Esophagus squamous epithelium (tissue), 5 donors: ENCODE results near the gene LRRC28. TPM values are rescaled to one million over a fixed set of nuclear protein-coding genes. Genes with fewer than 3 reads are reported as not detected.
A peak's percentile ranks its signal among the peaks of the same experiment; 100 is the strongest.

Experiments used
- DNase-seq: peaks from one replicate; lab custom pipeline; 2025; lab: John Stamatoyannopoulos, UW
- H3K27ac ChIP-seq, 4 donors: fragments of 200-600 bp; sonication (generic); one replicate each; pipeline ENCODE4 v1.5.1; 2016 to 2019; ENCODE audit warnings: mild to moderate bottlenecking in 1 of 4
- H3K27me3 ChIP-seq, 4 donors: fragments of 200-600 bp; sonication (generic); 1 replicate in 3 of 4; 2 replicates in 1 of 4; pipeline versions ENCODE4 v1.5.1 to v1.6.0; 2017 to 2021; ENCODE audit warnings: antibody characterized with exemption in 1 of 4
- H3K36me3 ChIP-seq, 3 donors: fragments of 200-600 bp; sonication (generic); one replicate each; pipeline ENCODE4 v1.5.1; 2016 to 2019
- H3K4me1 ChIP-seq, 3 donors: fragments of 200-600 bp; sonication (generic); one replicate each; pipeline ENCODE4 v1.5.1; 2017 to 2019
- H3K4me3 ChIP-seq, 4 donors: fragments of 200-600 bp; sonication (generic); 1 replicate in 3 of 4; 2 replicates in 1 of 4; pipeline ENCODE4 v1.5.1; 2016 to 2019; ENCODE audit warnings: mild to moderate bottlenecking in 2 of 4, moderate library complexity in 1 of 4
- H3K9me3 ChIP-seq, 3 donors: fragments of 200-600 bp; sonication (generic); one replicate each; pipeline ENCODE4 v1.5.1; 2016 to 2019
- POLR2A ChIP-seq, 4 donors: fragments of 450-650 bp; IDR thresholded peaks; one replicate each; pipeline ENCODE4 v1.6.1; 2017; ENCODE audit warnings: antibody characterized with exemption in 4 of 4, mild to moderate bottlenecking in 4 of 4, moderate library complexity in 3 of 4
- WGBS, 2 donors: methylation state at CpG; one replicate each; pipeline ENCODE4 v1.1.5; 2018; 5-methylcytosine and 5-hydroxymethylcytosine counted together
- intact Hi-C: fragments of 100-400 bp; cut with DNase I; formaldehyde crosslinking; loops from one replicate; pipeline ENCODE4 v1.15.0; 2022
- total RNA-seq, 4 donors: library from RNA; depleted of rRNA; stranded (reverse); fragments of >200 nt; gene quantifications; one replicate each; pipeline ENCODE4 v1.1.0, GENCODE V29; 2016
- TF ChIP-seq, protein P1 (sequence below), 6 experiments: fragments of 450-650 bp in 4 of 6; fragments of 200-600 bp in 2 of 6; sonication (generic) in 2 of 6; IDR thresholded peaks; one replicate each; pipeline ENCODE4 v1.5.1; 2016 to 2019; ENCODE audit warnings: antibody characterized with exemption in 6 of 6, mild to moderate bottlenecking in 4 of 6, moderate library complexity in 4 of 6
- donor health status: DM: yes; HTN: yes; CAD: no.

LRRC28 gene
- total RNA-seq, 4 donors from 2014 or later: 31.7 to 41.7 (median 34.6) TPM

DNA sequence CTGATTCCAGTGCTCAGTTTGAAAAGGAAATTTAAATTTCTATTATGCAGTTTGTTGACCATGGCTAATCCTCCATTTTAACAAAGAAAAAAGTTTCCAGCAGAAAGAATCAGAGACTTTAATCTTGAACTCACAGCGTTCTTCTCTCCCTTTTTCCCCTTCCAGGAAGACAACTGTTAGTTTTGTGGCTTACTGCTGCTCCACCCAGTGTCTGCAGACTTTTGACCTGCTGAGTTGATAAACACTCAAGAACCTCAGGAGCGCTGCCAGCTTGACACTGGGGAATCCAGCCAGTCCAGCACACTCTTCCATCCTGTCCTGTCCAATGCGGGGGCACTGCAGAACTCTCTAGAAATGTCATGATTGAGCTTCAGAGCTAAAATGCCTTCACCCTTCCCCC lies 134.6 kb downstream of the LRRC28 start:
- intact Hi-C loops: no loop called here
- Histone ChIP-seq H3K27ac (peak overlapping the region in 1 of 4 donors; percentile 54), H3K9me3 (no peaks in the 10 kb centered on the region), H3K4me3 (no peak overlapping the region), H3K4me1 (peaks cover 0 to 17% (median 9%) of the 10 kb centered on the region in 3 donors), H3K27me3 (no peaks in the 10 kb centered on the region), H3K36me3 (peaks cover 0 to 10% (median 0%) of the 10 kb centered on the region in 3 donors)
- no peak for DNase-seq
- WGBS, 2 donors: 55 to 58% methylated on average over 3 of the region's 3 CpGs
- TF ChIP-seq, protein P1, sequence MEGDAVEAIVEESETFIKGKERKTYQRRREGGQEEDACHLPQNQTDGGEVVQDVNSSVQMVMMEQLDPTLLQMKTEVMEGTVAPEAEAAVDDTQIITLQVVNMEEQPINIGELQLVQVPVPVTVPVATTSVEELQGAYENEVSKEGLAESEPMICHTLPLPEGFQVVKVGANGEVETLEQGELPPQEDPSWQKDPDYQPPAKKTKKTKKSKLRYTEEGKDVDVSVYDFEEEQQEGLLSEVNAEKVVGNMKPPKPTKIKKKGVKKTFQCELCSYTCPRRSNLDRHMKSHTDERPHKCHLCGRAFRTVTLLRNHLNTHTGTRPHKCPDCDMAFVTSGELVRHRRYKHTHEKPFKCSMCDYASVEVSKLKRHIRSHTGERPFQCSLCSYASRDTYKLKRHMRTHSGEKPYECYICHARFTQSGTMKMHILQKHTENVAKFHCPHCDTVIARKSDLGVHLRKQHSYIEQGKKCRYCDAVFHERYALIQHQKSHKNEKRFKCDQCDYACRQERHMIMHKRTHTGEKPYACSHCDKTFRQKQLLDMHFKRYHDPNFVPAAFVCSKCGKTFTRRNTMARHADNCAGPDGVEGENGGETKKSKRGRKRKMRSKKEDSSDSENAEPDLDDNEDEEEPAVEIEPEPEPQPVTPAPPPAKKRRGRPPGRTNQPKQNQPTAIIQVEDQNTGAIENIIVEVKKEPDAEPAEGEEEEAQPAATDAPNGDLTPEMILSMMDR (IDR thresholded peaks at IDR 0.05): no peak
- no peak for TF ChIP-seq POLR2A (IDR thresholded peaks at IDR 0.05)

DNA sequence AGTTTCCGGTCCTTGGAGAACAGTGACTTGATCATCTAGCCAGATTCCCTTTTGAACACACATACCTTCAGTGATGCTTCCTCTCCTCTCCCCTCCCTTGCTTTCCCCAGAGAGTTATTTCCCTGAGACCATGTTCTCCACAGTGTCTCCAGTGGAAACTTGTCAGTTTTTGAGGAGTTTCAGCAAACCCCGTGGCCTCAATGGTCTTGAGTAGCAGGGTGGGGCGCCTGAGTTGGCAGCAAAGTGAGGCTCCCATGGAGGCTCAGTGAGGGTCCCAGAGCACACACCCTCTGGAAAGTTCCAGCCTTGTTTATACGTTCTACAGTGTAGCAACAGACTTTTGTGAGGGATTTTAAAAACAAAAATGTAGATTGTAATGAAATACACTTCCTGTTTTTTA lies 135.1 kb downstream of the LRRC28 start:
- H3K36me3 ChIP-seq: peaks cover 0 to 10% (median 0%) of the 10 kb centered on the region in 3 donors
- no peak overlapping the region for H3K4me3 ChIP-seq
- no peaks in the 10 kb centered on the region for H3K27me3 ChIP-seq
- H3K9me3 ChIP-seq: peaks cover 0 to 4% (median 0%) of the 10 kb centered on the region in 3 donors
- no peak for TF ChIP-seq POLR2A (IDR thresholded peaks at IDR 0.05)
- TF ChIP-seq, protein P1 (IDR thresholded peaks at IDR 0.05): no peak
- H3K27ac ChIP-seq: peak overlapping the region in 2 of 4 donors; percentile 30 to 54
- intact Hi-C loops: no loop called here
- DNase-seq: no peak
- H3K4me1 ChIP-seq: peaks cover 0 to 17% (median 9%) of the 10 kb centered on the region in 3 donors
- 61 to 65% methylated on average over 4 of the region's 4 CpGs for WGBS, 2 donors

GRCh38 chr15:99387421-99388168 lies 136.3 kb downstream of the LRRC28 start:
- Histone ChIP-seq H3K27ac (no peak overlapping the region), H3K27me3 (no peaks in the 10 kb centered on the region), H3K4me1 (peaks cover 0 to 17% (median 9%) of the 10 kb centered on the region in 3 donors), H3K9me3 (peaks cover 0 to 14% (median 6%) of the 10 kb centered on the region in 3 donors), H3K4me3 (no peak overlapping the region), H3K36me3 (peaks cover 0 to 10% (median 0%) of the 10 kb centered on the region in 3 donors)
- intact Hi-C loops: no loop called here
- WGBS, 2 donors: 71 to 82% methylated on average over 8 of the region's 8 CpGs
- TF ChIP-seq, protein P1 (IDR thresholded peaks at IDR 0.05): no peak
- TF ChIP-seq POLR2A (IDR thresholded peaks at IDR 0.05): no peak
- DNase-seq: no peak

DNA sequence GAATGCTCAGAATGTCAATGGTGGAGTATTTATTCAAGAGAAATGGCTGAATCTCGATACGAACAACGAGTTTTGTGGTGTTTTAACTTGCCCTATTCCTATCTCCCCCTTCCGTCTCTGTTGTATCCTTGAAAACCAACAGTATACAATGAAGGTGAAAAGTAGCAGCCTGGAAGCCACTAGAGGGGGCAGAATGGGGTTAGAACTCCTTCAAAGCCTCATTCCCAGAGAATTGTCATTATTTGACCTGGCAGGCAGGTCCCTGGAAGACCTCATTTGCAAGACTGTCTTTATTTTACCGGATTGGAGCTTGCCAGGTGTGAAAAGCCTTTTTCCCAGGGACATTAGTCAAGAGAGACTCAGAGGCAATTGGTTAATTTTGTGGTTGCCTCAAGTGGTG lies 139.4 kb downstream of the LRRC28 start:
- Histone ChIP-seq H3K27me3 (no peaks in the 10 kb centered on the region), H3K9me3 (peaks cover 0 to 14% (median 6%) of the 10 kb centered on the region in 3 donors), H3K36me3 (no peaks in the 10 kb centered on the region), H3K4me1 (peaks cover 0 to 7% (median 2%) of the 10 kb centered on the region in 3 donors), H3K4me3 (no peak overlapping the region), H3K27ac (no peak overlapping the region)
- TF ChIP-seq POLR2A (IDR thresholded peaks at IDR 0.05): no peak
- TF ChIP-seq, protein P1 (IDR thresholded peaks at IDR 0.05): no peak
- intact Hi-C loops: no loop called here
- DNase-seq: no peak
- 77 to 79% methylated on average over 5 of the region's 5 CpGs for WGBS, 2 donors

- no peaks in the 10 kb centered on the region for H3K36me3 ChIP-seq
- DNase-seq: no peak
- intact Hi-C loops: no loop called here
- TF ChIP-seq POLR2A (IDR thresholded peaks at IDR 0.05): no peak
- 41 to 79% methylated on average over 1 of the region's 1 CpG for WGBS, 2 donors
- H3K4me3 ChIP-seq: no peak overlapping the region
- no peaks in the 10 kb centered on the region for H3K4me1 ChIP-seq
- H3K27ac ChIP-seq: no peak overlapping the region
- H3K27me3 ChIP-seq: no peaks in the 10 kb centered on the region
- peaks cover 0 to 14% (median 6%) of the 10 kb centered on the region in 3 donors for H3K9me3 ChIP-seq
Measured at GRCh38 chr15:99393641-99394040, 142.4 kb downstream of the LRRC28 start.
